IMR-90 (cell line): ENCODE data around the gene OCEL1. TPM values are rescaled to one million over a fixed set of nuclear protein-coding genes. Genes with fewer than 3 reads are reported as not detected.

ENCODE experiments used
- ATAC-seq: fragments of 200-7000 bp; cut with Tn5 transposase; 2 replicates; pipeline ENCODE4 v1.9.1; 2020; ENCODE audit warnings: low read depth, mild to moderate bottlenecking, moderate library complexity
- BruUV-seq: library from RNA; stranded (reverse); fragments of 400-500 nt; replicated peaks from 2 replicates; lab custom pipeline; 2021; lab: Mats Ljungman, UMichigan
- CTCF ChIA-PET: fragments of 300-600 bp; formaldehyde crosslinking; extraction: SDS; loops from one replicate; lab custom pipeline; 2021; ENCODE audit warnings: antibody characterized with exemption; lab: Yijun Ruan, JAX
- POLR2A ChIA-PET: fragments of 300-600 bp; sonication (Branson Sonifier 250); formaldehyde crosslinking; loops from one replicate; lab custom pipeline; 2022; ENCODE audit warnings: antibody characterized with exemption; ENCODE audit not compliant: unreplicated experiment; lab: Charles Lee
- DNase-seq: peaks from one replicate; pipeline ENCODE4 v3.0.0; 2013
- H2AFZ ChIP-seq: replicated peaks from 2 replicates; pipeline ENCODE3; 2013; ENCODE audit warnings: low read length, mild to moderate bottlenecking; ENCODE audit not compliant: poor library complexity
- H2AK5ac ChIP-seq: 2 replicates; pipeline ENCODE4 v1.6.1; 2013; ENCODE audit warnings: low read depth, low read length, inconsistent platforms
- H2AK9ac ChIP-seq: replicated peaks from 2 replicates; pipeline ENCODE3; 2013; ENCODE audit warnings: mild to moderate bottlenecking, low read depth, low read length, moderate library complexity; ENCODE audit not compliant: poor library complexity
- H2BK120ac ChIP-seq: 2 replicates; pipeline ENCODE4 v1.6.1; 2013; ENCODE audit warnings: low read depth, low read length, inconsistent platforms
- H2BK15ac ChIP-seq: 3 replicates; pipeline ENCODE4 v1.6.1; 2013; ENCODE audit warnings: low read depth, low read length, inconsistent platforms
- H2BK20ac ChIP-seq: 2 replicates; pipeline ENCODE4 v1.6.1; 2013; ENCODE audit warnings: low read depth, mild to moderate bottlenecking, inconsistent platforms, low read length, moderate library complexity
- H2BK5ac ChIP-seq: 2 replicates; pipeline ENCODE4 v1.6.1; 2013; ENCODE audit warnings: mild to moderate bottlenecking, low read depth, low read length, inconsistent platforms; ENCODE audit not compliant: poor library complexity, severe bottlenecking
- H3K14ac ChIP-seq: replicated peaks from 2 replicates; pipeline ENCODE4 v1.6.1; 2013; ENCODE audit warnings: low read depth, low read length, inconsistent platforms
- H3K18ac ChIP-seq: 2 replicates; pipeline ENCODE4 v1.6.1; 2013; ENCODE audit warnings: low read depth, low read length, control low read depth
- H3K23ac ChIP-seq: 2 replicates; pipeline ENCODE4 v1.6.1; 2013; ENCODE audit warnings: low read depth, low read length, inconsistent platforms
- H3K27ac ChIP-seq: 2 replicates; pipeline ENCODE4 v1.5.1; 2013; ENCODE audit warnings: mild to moderate bottlenecking, control low read depth, low read length; ENCODE audit not compliant: insufficient read depth
- H3K27me3 ChIP-seq: 2 replicates; pipeline ENCODE4 v1.6.1; 2013; ENCODE audit warnings: low read length; ENCODE audit not compliant: control insufficient read depth, insufficient read depth
- H3K36me3 ChIP-seq: 2 replicates; pipeline ENCODE4 v1.6.1; 2013; ENCODE audit warnings: low read length, mixed read lengths; ENCODE audit not compliant: control insufficient read depth, insufficient read depth
- H3K4ac ChIP-seq: 2 replicates; pipeline ENCODE4 v1.6.1; 2013; ENCODE audit warnings: low read depth, low read length, inconsistent platforms
- H3K4me1 ChIP-seq: 2 replicates; pipeline ENCODE4 v1.6.1; 2013; ENCODE audit warnings: low read length, mixed read lengths; ENCODE audit not compliant: control insufficient read depth, insufficient read depth
- H3K4me2 ChIP-seq: 2 replicates; pipeline ENCODE4 v1.6.1; 2013; ENCODE audit warnings: low read depth, mild to moderate bottlenecking, control low read depth, low read length, moderate library complexity
- H3K4me3 ChIP-seq: 2 replicates; pipeline ENCODE4 v1.5.1; 2013; ENCODE audit warnings: low read depth, mild to moderate bottlenecking, control low read depth, low read length, moderate library complexity; ENCODE audit not compliant: insufficient read depth
- H3K56ac ChIP-seq: 2 replicates; pipeline ENCODE4 v1.6.1; 2013; ENCODE audit warnings: low read length, inconsistent platforms; ENCODE audit not compliant: insufficient read depth; ENCODE audit errors: extremely low read depth
- H3K79me1 ChIP-seq, 2 experiments: 2 replicates each; pipeline ENCODE4 v1.6.1; 2013; ENCODE audit warnings: low read length in 2 of 2, inconsistent platforms in 1 of 2, low read depth in 1 of 2
- H3K9ac ChIP-seq: 2 replicates; pipeline ENCODE4 v1.6.1; 2013; ENCODE audit warnings: low read depth, low read length, control low read depth
- H3K9me1 ChIP-seq: 2 replicates; pipeline ENCODE4 v1.6.1; 2013; ENCODE audit warnings: low read length, inconsistent platforms; ENCODE audit not compliant: insufficient read depth
- H3K9me3 ChIP-seq: 2 replicates; pipeline ENCODE4 v1.6.1; 2013; ENCODE audit warnings: low read length; ENCODE audit not compliant: control insufficient read depth, insufficient read depth
- H4K20me1 ChIP-seq: 2 replicates; pipeline ENCODE4 v1.6.1; 2013; ENCODE audit warnings: low read length, inconsistent platforms; ENCODE audit not compliant: insufficient read depth
- H4K5ac ChIP-seq: 2 replicates; pipeline ENCODE4 v1.6.1; 2013; ENCODE audit warnings: mild to moderate bottlenecking, low read depth, low read length, control low read depth
- H4K8ac ChIP-seq, 2 experiments: 2 replicates each; pipeline ENCODE4 v1.6.1; 2013; ENCODE audit warnings: low read depth in 2 of 2, low read length in 2 of 2, control low read depth in 1 of 2, inconsistent platforms in 1 of 2
- H4K91ac ChIP-seq: 2 replicates; pipeline ENCODE4 v1.6.1; 2013; ENCODE audit warnings: low read depth, low read length, inconsistent platforms; ENCODE audit not compliant: insufficient read depth
- MAFK ChIP-seq: IDR thresholded peaks from 2 replicates; pipeline ENCODE4 v1.6.1; 2012; ENCODE audit warnings: low read depth, low read length, improper control_type of control experiment
- NFE2L2 ChIP-seq: fragments of 150-350 bp; IDR thresholded peaks from 2 replicates; pipeline ENCODE4 v1.6.1; 2016; ENCODE audit warnings: low read depth, mild to moderate bottlenecking, low read length
- RFX5 ChIP-seq: IDR thresholded peaks from 2 replicates; pipeline ENCODE4 v1.8.0; 2012; ENCODE audit warnings: low read depth, mild to moderate bottlenecking, low read length, moderate library complexity
- USF2 ChIP-seq: fragments of 150-350 bp; IDR thresholded peaks from 2 replicates; pipeline ENCODE4 v1.6.1; 2017; ENCODE audit warnings: mild to moderate bottlenecking, antibody characterized with exemption, low read length, low read depth
- WGBS, 2 experiments: methylation state at CpG; one replicate each; pipeline versions ENCODE4 v1.1.5 to v1.1.7; 2013; ENCODE audit warnings: missing lambda C conversion rate in 2 of 2; ENCODE audit not compliant: insufficient read length in 1 of 2; ENCODE audit errors: extremely low coverage in 2 of 2; 5-methylcytosine and 5-hydroxymethylcytosine counted together
- dilution Hi-C: fragments of 300-500 bp; cut with HindIII; formaldehyde crosslinking; loops from one replicate; pipeline ENCODE4 v1.14.3; 2018; ENCODE audit warnings: low sequenced_read_pairs; ENCODE audit not compliant: unreplicated experiment
- in situ Hi-C: fragments of 300-500 bp; cut with MboI; formaldehyde crosslinking; loops from 3 replicates; pipeline ENCODE4 v1.14.3; 2019; ENCODE audit warnings: low sequenced_read_pairs, inconsistent platforms, mixed read lengths
- intact Hi-C: fragments of 100-400 bp; cut with micrococcal nuclease; formaldehyde crosslinking; loops from 2 replicates; pipeline ENCODE4 v1.10.0; 2022
- polyA plus RNA-seq, 3 experiments: library from polyadenylated mRNA; depleted of rRNA; stranded (reverse); fragments of >200 nt; gene quantifications; 2 replicates each; pipeline ENCODE4 v1.2.3, GENCODE V29; 2012; ENCODE audit warnings: low replicate concordance in 1 of 3
- total RNA-seq: library from RNA; depleted of rRNA; stranded (reverse); fragments of >200 nt; gene quantifications from 2 replicates; pipeline ENCODE4 v1.2.3, GENCODE V29; 2012

OCEL1 gene
- total and polyA plus RNA-seq, 2 of the 4 experiments (the other 2 are of a cell fraction) = 1.1 to 7.2 TPM

- TF ChIP-seq NFE2L2 = no peak
- no peak for TF ChIP-seq RFX5
- TF ChIP-seq USF2 = no peak
- no peak for TF ChIP-seq MAFK
- H4K20me1 ChIP-seq = peaks cover 29% of the 10 kb centered on the region
- DNase-seq = no peak
- peaks cover 21% of the 10 kb centered on the region for H3K36me3 ChIP-seq
- H3K9me3 ChIP-seq = no peaks in the 10 kb centered on the region
- H2AK9ac ChIP-seq = no peak overlapping the region
- no peak overlapping the region for H3K18ac ChIP-seq
- no peaks in the 10 kb centered on the region for H3K27me3 ChIP-seq
- POLR2A ChIA-PET = no interaction called here
- peaks cover 9% of the 10 kb centered on the region for H3K9me1 ChIP-seq
- BruUV-seq = no TSS peak
- H3K4me2 ChIP-seq = no peak overlapping the region
- in situ Hi-C loops (no loop called here), dilution Hi-C loops (no loop called here), intact Hi-C loops (no loop called here)
- no peak overlapping the region for H2BK5ac ChIP-seq
- peaks cover 48 to 64% of the 10 kb centered on the region in 2 experiments for H3K79me1 ChIP-seq
- H4K5ac ChIP-seq = no peak overlapping the region
- 91% methylated on average over 4 of the region's 13 CpGs; no CpG with 5 or more reads in 1 of the 2 experiments for WGBS, 2 experiments
- no peak overlapping the region for H3K4me3 ChIP-seq
- no peak overlapping the region for H3K9ac ChIP-seq
- H3K4me1 ChIP-seq = peaks cover 14% of the 10 kb centered on the region
- H2BK120ac ChIP-seq = no peak overlapping the region
- no peak overlapping the region for H3K14ac ChIP-seq
- no peak overlapping the region for H4K91ac ChIP-seq
- no peak overlapping the region for H3K56ac ChIP-seq
- no peak for ATAC-seq
- no peak overlapping the region for H4K8ac ChIP-seq
- H2BK20ac ChIP-seq = no peak overlapping the region
- no peak overlapping the region for H3K27ac ChIP-seq
- no peak overlapping the region for H2AK5ac ChIP-seq
- no peak overlapping the region for H3K23ac ChIP-seq
- no peak overlapping the region for H3K4ac ChIP-seq
- H2AFZ ChIP-seq = no peak overlapping the region
- CTCF ChIA-PET = no interaction called here
- H2BK15ac ChIP-seq = no peak overlapping the region
These were observed 12.0 kb downstream of the OCEL1 start for GRCh38 chr19:17237747-17238706.
